Mesothelial cell of epicardium (in vitro differentiated cells): ENCODE measurements around the gene EPHA1. TPM values are rescaled to one million over a fixed set of nuclear protein-coding genes. Genes with fewer than 3 reads are reported as not detected.
"Not testable (repeated sequence)": the region's sequence is repeated elsewhere in the genome, so short reads cannot be mapped to it uniquely, and the experiment has no call there.

Experiments
- DNase-seq, 2 experiments: peaks; one replicate each; pipeline ENCODE4 v3.0.0; 2021; ENCODE audit warnings: low spot score in 2 of 2; ENCODE audit not compliant: unreplicated experiment in 2 of 2
- H3K27ac Mint-ChIP-seq: 2 replicates; pipeline ENCODE4 v1.8.0; 2021; ENCODE audit warnings: mixed read lengths
- H3K27me3 Mint-ChIP-seq: 2 replicates; pipeline ENCODE4 v1.8.0; 2021; ENCODE audit warnings: low read depth, mixed read lengths
- H3K36me3 Mint-ChIP-seq: 2 replicates; pipeline ENCODE4 v1.8.0; 2021; ENCODE audit warnings: mixed read lengths
- H3K4me1 Mint-ChIP-seq: 2 replicates; pipeline ENCODE4 v1.8.0; 2021; ENCODE audit warnings: mixed read lengths
- H3K4me3 Mint-ChIP-seq: 2 replicates; pipeline ENCODE4 v1.8.0; 2021; ENCODE audit warnings: mild to moderate bottlenecking, moderate library complexity, mixed read lengths
- H3K9me3 Mint-ChIP-seq: 2 replicates; pipeline ENCODE4 v1.8.0; 2021; ENCODE audit warnings: mixed read lengths
- CTCF ChIP-seq: fragments of 200-600 bp; sonication (generic); IDR thresholded peaks from one replicate; pipeline ENCODE4 v1.5.0; 2021; ENCODE audit warnings: antibody characterized with exemption; ENCODE audit not compliant: unreplicated experiment
- total RNA-seq: library from RNA; stranded (reverse); gene quantifications from 3 replicates; pipeline ENCODE4 v1.2.1, GENCODE V29; 2021

EPHA1 gene
- total RNA-seq, 1 donor from 2014 or later, result 23.2 TPM

GRCh38 chr7:143394777-143395176 lies 13.9 kb downstream of the EPHA1 start:
- TF ChIP-seq CTCF, result no peak
- Mint-ChIP-seq H3K36me3 (peaks cover 30% of the 10 kb centered on the region), H3K9me3 (no peaks in the 10 kb centered on the region), H3K27ac (no peak overlapping the region), H3K4me3 (no peak overlapping the region), H3K4me1 (peaks cover 16% of the 10 kb centered on the region), H3K27me3 (no peaks in the 10 kb centered on the region)
- no peak for DNase-seq

- H3K4me1 Mint-ChIP-seq, result peaks cover 16% of the 10 kb centered on the region
- H3K36me3 Mint-ChIP-seq, result peaks cover 36% of the 10 kb centered on the region
- peak overlapping the region; percentile 12 for H3K27ac Mint-ChIP-seq
- H3K4me3 Mint-ChIP-seq, result no peak overlapping the region
- DNase-seq, result no peak
- no peaks in the 10 kb centered on the region for H3K27me3 Mint-ChIP-seq
- no peak for TF ChIP-seq CTCF
- H3K9me3 Mint-ChIP-seq, result no peaks in the 10 kb centered on the region
Observed at GRCh38 chr7:143394068-143394467, 14.6 kb downstream of the EPHA1 start.

- H3K4me3 Mint-ChIP-seq, result no peak overlapping the region
- peaks cover 36% of the 10 kb centered on the region for H3K36me3 Mint-ChIP-seq
- no peak for TF ChIP-seq CTCF
- no peaks in the 10 kb centered on the region for H3K9me3 Mint-ChIP-seq
- no peak for DNase-seq
- no peaks in the 10 kb centered on the region for H3K27me3 Mint-ChIP-seq
- peak overlapping the region; percentile 21 for H3K27ac Mint-ChIP-seq
- H3K4me1 Mint-ChIP-seq, result peaks cover 16% of the 10 kb centered on the region
Observed at GRCh38 chr7:143393267-143394041, 15.2 kb downstream of the EPHA1 start.

GRCh38 chr7:143392875-143393266 lies 15.8 kb downstream of the EPHA1 start:
- Mint-ChIP-seq H3K36me3 (peaks cover 35% of the 10 kb centered on the region), H3K27me3 (no peaks in the 10 kb centered on the region), H3K4me3 (no peak overlapping the region), H3K9me3 (no peaks in the 10 kb centered on the region), H3K27ac (peak overlapping the region; percentile 21), H3K4me1 (peaks cover 16% of the 10 kb centered on the region)
- no peak for TF ChIP-seq CTCF
- no peak for DNase-seq

- peaks cover 32% of the 10 kb centered on the region for H3K36me3 Mint-ChIP-seq
- H3K4me3 Mint-ChIP-seq, DNase-seq, H3K27me3 Mint-ChIP-seq, H3K9me3 Mint-ChIP-seq: not testable (repeated sequence)
- peaks cover 16% of the 10 kb centered on the region for H3K4me1 Mint-ChIP-seq
- peak overlapping the region; percentile 94 for H3K27ac Mint-ChIP-seq
Observed at GRCh38 chr7:143392427-143392826, 16.2 kb downstream of the EPHA1 start.

GRCh38 chr7:143391462-143392404 lies 16.9 kb downstream of the EPHA1 start:
- DNase-seq, result no peak
- Mint-ChIP-seq H3K27ac (peak overlapping the region; percentile 94), H3K27me3 (no peaks in the 10 kb centered on the region), H3K9me3 (no peaks in the 10 kb centered on the region), H3K4me3 (no peak overlapping the region), H3K36me3 (peaks cover 32% of the 10 kb centered on the region), H3K4me1 (peaks cover 16% of the 10 kb centered on the region)
- TF ChIP-seq CTCF, result no peak
